Left kidney (tissue), 2 donors: ENCODE data around the gene SYCE1. TPM values are rescaled to one million over a fixed set of nuclear protein-coding genes. Genes with fewer than 3 reads are reported as not detected.

Source experiments
- DNase-seq: peaks from one replicate; pipeline ENCODE4 v3.0.0-alpha.2; 2013
- polyA plus RNA-seq: library from polyadenylated mRNA; unstranded; fragments of 120-200 nt; gene quantifications from one replicate; pipeline ENCODE4 v1.2.1, GENCODE V29; 2013; ENCODE audit not compliant: insufficient read length

The SYCE1 gene
- polyA plus RNA-seq, 1 donor, result 0.42 TPM

GRCh38 chr10:133511907-133512528 is 53.4 kb downstream of the SYCE1 start:
- no peak for DNase-seq

GRCh38 chr10:133511408-133511807 is 54.0 kb downstream of the SYCE1 start:
- DNase-seq, result no peak

- no peak for DNase-seq
Observed at GRCh38 chr10:133509700-133510099, 55.7 kb downstream of the SYCE1 start.

Other genes starting within 250 kb of the SYCE1 start
- gene CALY, start 228.7 kb downstream of the SYCE1 start, polyA plus RNA-seq, result 0.12 TPM
- gene PRAP1, start 218.2 kb downstream of the SYCE1 start, polyA plus RNA-seq, result 3.1 TPM
- 18.1 TPM for gene FUOM, start 207.6 kb downstream of the SYCE1 start, polyA plus RNA-seq
- 128 TPM for gene ECHS1, start 192.2 kb downstream of the SYCE1 start, polyA plus RNA-seq
- 6.3 TPM for gene PAOX, start 186.3 kb downstream of the SYCE1 start, polyA plus RNA-seq
- gene MTG1, start 171.4 kb downstream of the SYCE1 start, polyA plus RNA-seq, result 75.2 TPM
- gene SPRN, start 141.0 kb downstream of the SYCE1 start, polyA plus RNA-seq, result 4.5 TPM
- 3.8 TPM for gene SCART1, start 111.6 kb downstream of the SYCE1 start, polyA plus RNA-seq
- gene CYP2E1, start 38.2 kb downstream of the SYCE1 start, polyA plus RNA-seq, result 2.8 TPM
- not detected for gene FRG2B, start 61.2 kb upstream of the SYCE1 start, polyA plus RNA-seq